SK-N-SH (cell line): Measurements from ENCODE around the gene TIMP2. TPM values are rescaled to one million over a fixed set of nuclear protein-coding genes. Genes with fewer than 3 reads are reported as not detected.

Experiments
- CTCF ChIA-PET: fragments of 300-600, 350-600 bp; formaldehyde crosslinking; extraction: SDS; loops from one replicate; lab custom pipeline; 2021; lab: Yijun Ruan, JAX
- POLR2A ChIA-PET: fragments of 350-600 bp; sonication (Branson Sonifier 250); formaldehyde crosslinking; extraction: SDS; loops from one replicate; lab custom pipeline; 2020; ENCODE audit warnings: antibody characterized with exemption, inconsistent platforms; lab: Yijun Ruan, JAX
- DNase-seq: peaks from one replicate; pipeline ENCODE4 v3.0.0; 2012
- H2AFZ ChIP-seq: fragments of 200-600 bp; sonication (generic); 2 replicates; pipeline ENCODE4 v1.8.1; 2016; ENCODE audit warnings: antibody characterized with exemption, mild to moderate bottlenecking, low read depth
- H3F3A ChIP-seq: fragments of 200-600 bp; sonication (generic); replicated peaks from 2 replicates; pipeline ENCODE3; 2016; ENCODE audit warnings: antibody characterized with exemption, mild to moderate bottlenecking; ENCODE audit not compliant: insufficient read depth
- H3K27ac ChIP-seq, 2 experiments: fragments of 200-500 bp in 1 of 2; fragments of 200-600 bp in 1 of 2; sonication (Bioruptor generic) in 1 of 2; sonication (generic), shearing (Covaris generic) in 1 of 2; 2 replicates each; pipeline versions ENCODE4 v1.5.1 to v1.6.1; 2014 to 2016; ENCODE audit warnings: low read depth in 2 of 2, inconsistent platforms in 1 of 2, low read length in 1 of 2, mild to moderate bottlenecking in 1 of 2, mixed read lengths in 1 of 2
- H3K27me3 ChIP-seq: fragments of 200-600 bp; sonication (generic), shearing (Covaris generic); 2 replicates; pipeline ENCODE4 v1.6.1; 2016; ENCODE audit warnings: mixed run types; ENCODE audit not compliant: insufficient read depth
- H3K36me3 ChIP-seq, 2 experiments: fragments of 200-500 bp in 1 of 2; fragments of 200-600 bp in 1 of 2; sonication (Bioruptor generic) in 1 of 2; sonication (generic) in 1 of 2; replicated peaks in 1 of 2; 2 replicates each; pipeline versions ENCODE3 to v1.5.1; 2014 to 2016; ENCODE audit warnings: low read length in 1 of 2, mild to moderate bottlenecking in 1 of 2; ENCODE audit not compliant: insufficient read depth in 2 of 2, control insufficient read depth in 1 of 2
- H3K4me1 ChIP-seq, 2 experiments: fragments of 200-500 bp in 1 of 2; fragments of 200-600 bp in 1 of 2; sonication (Bioruptor generic) in 1 of 2; sonication (generic), shearing (Covaris generic) in 1 of 2; 2 replicates each; pipeline versions ENCODE4 v1.5.1 to v1.6.1; 2014 to 2016; ENCODE audit warnings: low read depth in 1 of 2, low read length in 1 of 2, mixed run types in 1 of 2; ENCODE audit not compliant: insufficient read depth in 2 of 2, control insufficient read depth in 1 of 2
- H3K4me2 ChIP-seq: fragments of 200-600 bp; sonication (generic), shearing (Covaris generic); 2 replicates; pipeline ENCODE4 v1.6.1; 2017; ENCODE audit warnings: mixed run types
- H3K4me3 ChIP-seq, 2 experiments: fragments of 200-500 bp in 1 of 2; fragments of 200-600 bp in 1 of 2; sonication (Bioruptor generic) in 1 of 2; sonication (generic), shearing (Covaris generic) in 1 of 2; 2 replicates each; pipeline versions ENCODE4 v1.5.1 to v1.8.1; 2014 to 2016; ENCODE audit warnings: low read depth in 2 of 2, inconsistent platforms in 1 of 2, low read length in 1 of 2, mild to moderate bottlenecking in 1 of 2, mixed read lengths in 1 of 2, moderate library complexity in 1 of 2
- H3K79me2 ChIP-seq: fragments of 200-600 bp; sonication (generic); 2 replicates; pipeline ENCODE4 v1.8.1; 2017; ENCODE audit warnings: mild to moderate bottlenecking; ENCODE audit not compliant: insufficient read depth
- H3K9ac ChIP-seq: fragments of 200-600 bp; sonication (generic); 2 replicates; pipeline ENCODE4 v1.6.1; 2017; ENCODE audit warnings: mixed run types
- H3K9me2 ChIP-seq: fragments of 200-600 bp; sonication (generic); 2 replicates; pipeline ENCODE4 v1.6.1; 2017; ENCODE audit warnings: mixed run types
- H3K9me3 ChIP-seq: fragments of 200-600 bp; sonication (generic); 2 replicates; pipeline ENCODE4 v1.6.1; 2017; ENCODE audit warnings: mixed run types, mild to moderate bottlenecking, moderate library complexity
- H4K20me1 ChIP-seq: fragments of 200-600 bp; sonication (generic); 2 replicates; pipeline ENCODE4 v1.6.1; 2017; ENCODE audit warnings: mild to moderate bottlenecking, mixed run types; ENCODE audit not compliant: insufficient read depth
- CTCF ChIP-seq: fragments of 200-600 bp; sonication (generic); IDR thresholded peaks from 2 replicates; pipeline ENCODE4 v1.6.1; 2017; ENCODE audit warnings: antibody characterized with exemption, mild to moderate bottlenecking, moderate library complexity
- ELF1 ChIP-seq: IDR thresholded peaks from 2 replicates; pipeline ENCODE4 v1.4.0; 2012
- EP300 ChIP-seq, 2 experiments: IDR thresholded peaks; 2 replicates each; pipeline versions ENCODE4 v1.4.0 to v1.6.1; 2012; ENCODE audit warnings: borderline replicate concordance in 1 of 2, low read depth in 1 of 2, low read length in 1 of 2
- EZH2phosphoT487 ChIP-seq: fragments of 200-600 bp; sonication (generic); IDR thresholded peaks from 2 replicates; pipeline ENCODE4 v1.6.1; 2017; ENCODE audit warnings: low read depth, mixed run types, mild to moderate bottlenecking, antibody characterized with exemption, moderate library complexity, borderline replicate concordance
- FOSL2 ChIP-seq: IDR thresholded peaks from 2 replicates; pipeline ENCODE4 v1.4.0; 2012; ENCODE audit warnings: low read depth, mild to moderate bottlenecking, moderate library complexity, borderline replicate concordance
- FOXJ3 ChIP-seq: sonication (generic); formaldehyde crosslinking; IDR thresholded peaks from 2 replicates; pipeline ENCODE4 v1.5.1; 2020; ENCODE audit warnings: mild to moderate bottlenecking, missing genetic modification reagents
- FOXM1 ChIP-seq: IDR thresholded peaks from 2 replicates; pipeline ENCODE4 v1.4.0; 2012; ENCODE audit warnings: low read depth, mild to moderate bottlenecking
- GATA2 ChIP-seq: sonication (generic); formaldehyde crosslinking; IDR thresholded peaks from 2 replicates; pipeline ENCODE4 v1.5.0; 2020; ENCODE audit warnings: mild to moderate bottlenecking, missing genetic modification reagents
- IRF3 ChIP-seq: fragments of 150-350 bp; IDR thresholded peaks from 2 replicates; pipeline ENCODE4 v1.6.1; 2016; ENCODE audit warnings: mild to moderate bottlenecking, low read depth, low read length
- JUND ChIP-seq: IDR thresholded peaks from 2 replicates; pipeline ENCODE4 v1.4.0; 2012
- MAX ChIP-seq: IDR thresholded peaks from 2 replicates; pipeline ENCODE4 v1.4.0; 2012; ENCODE audit warnings: low read depth
- MEF2A ChIP-seq: IDR thresholded peaks from 2 replicates; pipeline ENCODE4 v1.4.0; 2012; ENCODE audit warnings: low read depth, borderline replicate concordance
- MXI1 ChIP-seq: IDR thresholded peaks from 2 replicates; pipeline ENCODE4 v1.6.1; 2012; ENCODE audit warnings: mild to moderate bottlenecking, low read depth, low read length, improper control_type of control experiment
- NFIC ChIP-seq: IDR thresholded peaks from 2 replicates; pipeline ENCODE4 v1.4.0; 2012; ENCODE audit warnings: borderline replicate concordance
- RAD21 ChIP-seq: IDR thresholded peaks from 2 replicates; pipeline ENCODE4 v1.6.1; 2012; ENCODE audit warnings: mild to moderate bottlenecking, low read length
- REST ChIP-seq: IDR thresholded peaks from 2 replicates; pipeline ENCODE4 v1.6.1; 2012; ENCODE audit warnings: mild to moderate bottlenecking, low read depth, low read length, moderate library complexity
- RFX5 ChIP-seq: IDR thresholded peaks from 2 replicates; pipeline ENCODE4 v1.6.1; 2012; ENCODE audit warnings: mild to moderate bottlenecking, improper control_type of control experiment, low read length
- RXRA ChIP-seq: IDR thresholded peaks from 2 replicates; pipeline ENCODE4 v1.4.0; 2012; ENCODE audit warnings: low read depth, mild to moderate bottlenecking, borderline replicate concordance
- SIN3A ChIP-seq: IDR thresholded peaks from 2 replicates; pipeline ENCODE4 v1.6.1; 2012; ENCODE audit warnings: low read depth, mild to moderate bottlenecking, low read length, moderate library complexity, borderline replicate concordance
- SMC3 ChIP-seq: IDR thresholded peaks from 2 replicates; pipeline ENCODE4 v1.6.1; 2012; ENCODE audit warnings: low read depth, low read length, improper control_type of control experiment
- TAF1 ChIP-seq: IDR thresholded peaks from 2 replicates; pipeline ENCODE4 v1.6.1; 2012; ENCODE audit warnings: low read depth, mild to moderate bottlenecking, low read length, moderate library complexity, borderline replicate concordance
- TCF12 ChIP-seq: IDR thresholded peaks from 2 replicates; pipeline ENCODE4 v1.4.0; 2012
- TEAD4 ChIP-seq: IDR thresholded peaks from 2 replicates; pipeline ENCODE4 v1.4.0; 2012; ENCODE audit warnings: mild to moderate bottlenecking, borderline replicate concordance; ENCODE audit not compliant: insufficient read depth
- USF2 ChIP-seq: fragments of 150-350 bp; IDR thresholded peaks from 2 replicates; pipeline ENCODE4 v1.6.1; 2017; ENCODE audit warnings: antibody characterized with exemption, low read length, low read depth, borderline replicate concordance
- YY1 ChIP-seq: IDR thresholded peaks from 2 replicates; pipeline ENCODE4 v1.4.0; 2012; ENCODE audit warnings: low read depth, mild to moderate bottlenecking
- WGBS: methylation state at CpG from one replicate; pipeline ENCODE4 v1.1.6; 2017; ENCODE audit warnings: low lambda C conversion rate; 5-methylcytosine and 5-hydroxymethylcytosine counted together
- polyA plus RNA-seq, 3 experiments: library from polyadenylated mRNA; depleted of rRNA; stranded (reverse); fragments of >200 nt; gene quantifications; 2 replicates each; pipeline ENCODE4 v1.2.3, GENCODE V29; 2012

Gene TIMP2
- polyA plus RNA-seq, 1 of the 3 experiments (the other 2 are of a cell fraction): 441 TPM

- no peak overlapping the region for H2AFZ ChIP-seq
- peak; percentile 65 for DNase-seq
- H4K20me1 ChIP-seq: peaks cover 54% of the 10 kb centered on the region
- 8% methylated on average over 27 of the region's 28 CpGs for WGBS
- H3K9me3 ChIP-seq: no peaks in the 10 kb centered on the region
- ChIA-PET POLR2A (interaction anchor here (0.6 to 3.4 kb wide), 7 partner anchors 9 to 41 kb away, joined by 3 to 16 read pairs (median 3); no protein-coding TSS in a partner anchor), CTCF (interaction anchor here (0.6 to 2.1 kb wide), 6 partner anchors 11 to 119 kb away, joined by 3 to 11 read pairs (median 4); partner anchors contain the start of gene CEP295NL)
- peaks cover 9% of the 10 kb centered on the region for H3F3A ChIP-seq
- H3K27me3 ChIP-seq: no peaks in the 10 kb centered on the region
- H3K4me3 ChIP-seq: peak overlapping the region; percentile 74 to 84
- peak overlapping the region; percentile 97 for H3K4me2 ChIP-seq
- H3K27ac ChIP-seq: peak overlapping the region; percentile 33 to 77; a peak in 3 of 4 replicates
- H3K9ac ChIP-seq: peak overlapping the region; percentile 70
- no peaks in the 10 kb centered on the region for H3K9me2 ChIP-seq
- H3K36me3 ChIP-seq: peaks cover 8 to 12% of the 10 kb centered on the region in 2 experiments
- peaks cover 60% of the 10 kb centered on the region for H3K79me2 ChIP-seq
- peaks cover 18 to 57% of the 10 kb centered on the region in 2 experiments for H3K4me1 ChIP-seq
- TF ChIP-seq RAD21 (no peak), GATA2 (CRISPR knock-in tag) (no peak), TAF1 (no peak), MEF2A (no peak), REST (no peak), USF2 (no peak), FOXJ3 (CRISPR knock-in tag) (no peak), TCF12 (no peak), IRF3 (no peak), FOXM1 (no peak), SIN3A (no peak), SMC3 (no peak), CTCF (no peak), MAX (peak; percentile 32; the same call in 1 of the 2 replicates), FOSL2 (no peak), EP300 (IDR thresholded peaks at IDR 0.05; ENCODE audit: borderline replicate concordance in 1 of 2, low read depth in 1 of 2, low read length in 1 of 2) (no peak), JUND (no peak), YY1 (no peak), EZH2phosphoT487 (no peak), NFIC (no peak), MXI1 (peak; percentile 51), TEAD4 (0 out of 2 replicates have a peak, but pooled peaks have one; percentile 4), RFX5 (no peak), RXRA (no peak), ELF1 (no peak)
These were observed 1.3 kb downstream of the TIMP2 start for GRCh38 chr17:78923660-78924453.
